Erythroblast (primary cell): Measurements from ENCODE around the gene ZNRF3.
"Not testable (repeated sequence)": the region's sequence is repeated elsewhere in the genome, so short reads cannot be mapped to it uniquely, and the experiment has no call there.

ENCODE experiments used
- GATA1 ChIP-seq: IDR thresholded peaks from 2 replicates; pipeline ENCODE4 v1.6.1; 2011; ENCODE audit warnings: low read depth, mild to moderate bottlenecking, control low read depth, low read length, moderate library complexity
- POLR2A ChIP-seq: IDR thresholded peaks from 2 replicates; pipeline ENCODE4 v1.6.1; 2011; ENCODE audit warnings: mild to moderate bottlenecking, low read length

GRCh38 chr22:29083576-29083932 lies 200.2 kb downstream of the ZNRF3 start:
- TF ChIP-seq POLR2A, GATA1: not testable (repeated sequence)
